ENCODE data around the gene MRGPRE. TPM values are rescaled to one million over a fixed set of nuclear protein-coding genes. Genes with fewer than 3 reads are reported as not detected.

Gene MRGPRE
- total RNA-seq, 3 donors from 2014 or later, result 1.2 TPM; not detected in 2

DNA sequence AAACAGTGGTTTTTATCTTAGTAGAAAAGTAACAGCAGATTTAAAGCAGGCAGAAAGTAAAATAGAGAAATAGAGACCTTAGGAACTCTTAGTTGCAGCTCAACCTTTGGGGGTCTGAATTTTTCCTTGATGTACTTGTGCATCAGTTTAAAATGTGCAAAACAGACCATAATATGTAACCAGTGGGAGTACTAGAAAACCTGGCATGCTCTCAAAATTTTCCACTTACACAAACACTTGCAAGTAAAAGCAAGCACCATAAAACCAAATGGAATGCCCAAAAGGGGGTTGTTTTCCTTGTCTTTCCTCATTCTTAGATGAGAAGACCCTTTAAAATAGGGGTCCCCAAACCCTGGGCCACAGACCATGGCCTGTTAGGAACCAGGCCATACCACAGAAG, 12.9 kb upstream of the MRGPRE start:
- no peak for TF ChIP-seq CTCF (IDR thresholded peaks at IDR 0.05)
- Histone ChIP-seq H3K4me3 (no peak overlapping the region), H3K9me3 (no peaks in the 10 kb centered on the region), H3K4me1 (ENCODE audit: low read depth) (no peaks in the 10 kb centered on the region), H3K36me3 (ENCODE audit: low read depth) (no peaks in the 10 kb centered on the region)
- DNase-seq, result no peak
- ATAC-seq, result no peak
- intact Hi-C loops (cut with DNase I, micrococcal nuclease), result no loop called here

DNA sequence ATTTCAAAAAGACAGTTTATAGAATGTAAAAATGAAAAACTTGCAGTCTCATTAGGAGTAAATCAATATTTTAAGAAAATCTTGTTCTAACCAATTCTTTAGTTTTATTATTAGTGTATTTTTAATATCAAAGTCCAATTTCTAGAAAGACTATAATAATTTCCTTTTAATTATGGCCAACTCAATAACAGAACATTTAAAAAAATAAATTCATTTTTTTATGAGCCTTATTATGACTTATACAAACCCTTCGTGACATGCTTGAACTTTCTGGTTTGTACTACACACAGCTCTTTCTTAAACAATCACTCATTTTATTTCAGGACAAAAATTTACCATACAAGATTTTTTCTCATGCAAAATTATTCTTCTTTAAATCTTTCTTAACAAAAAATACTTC, 11.7 kb upstream of the MRGPRE start:
- H3K9me3 ChIP-seq, result no peaks in the 10 kb centered on the region
- no peak for ATAC-seq
- H3K4me3 ChIP-seq, result no peak overlapping the region
- H3K4me1 ChIP-seq (ENCODE audit: low read depth), result no peaks in the 10 kb centered on the region
- no peaks in the 10 kb centered on the region for H3K36me3 ChIP-seq (ENCODE audit: low read depth)
- intact Hi-C loops (cut with DNase I, micrococcal nuclease), result no loop called here
- no peak for DNase-seq
- no peak for TF ChIP-seq CTCF (IDR thresholded peaks at IDR 0.05)

DNA sequence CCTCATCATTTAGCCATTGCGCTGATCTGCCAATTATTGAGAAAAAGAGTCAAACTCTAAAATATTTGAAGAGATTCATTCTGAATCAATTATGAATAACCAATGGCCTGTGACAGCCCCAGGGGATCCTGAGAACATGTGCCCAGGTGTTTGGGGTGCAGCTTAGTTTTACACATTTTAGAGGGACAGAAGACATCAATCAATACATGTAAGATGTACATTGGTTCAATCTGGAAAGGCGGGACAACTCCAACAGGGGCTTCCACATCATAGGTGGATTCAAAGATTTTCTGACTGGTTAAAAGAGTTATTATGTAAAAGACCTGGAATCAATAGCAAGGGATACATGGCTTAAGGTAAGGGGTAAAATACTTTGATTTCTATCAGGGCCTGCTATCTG, 4.9 kb upstream of the MRGPRE start:
- intact Hi-C loops (cut with DNase I, micrococcal nuclease), result no loop called here
- no peaks in the 10 kb centered on the region for H3K36me3 ChIP-seq (ENCODE audit: low read depth)
- no peak for ATAC-seq

DNA sequence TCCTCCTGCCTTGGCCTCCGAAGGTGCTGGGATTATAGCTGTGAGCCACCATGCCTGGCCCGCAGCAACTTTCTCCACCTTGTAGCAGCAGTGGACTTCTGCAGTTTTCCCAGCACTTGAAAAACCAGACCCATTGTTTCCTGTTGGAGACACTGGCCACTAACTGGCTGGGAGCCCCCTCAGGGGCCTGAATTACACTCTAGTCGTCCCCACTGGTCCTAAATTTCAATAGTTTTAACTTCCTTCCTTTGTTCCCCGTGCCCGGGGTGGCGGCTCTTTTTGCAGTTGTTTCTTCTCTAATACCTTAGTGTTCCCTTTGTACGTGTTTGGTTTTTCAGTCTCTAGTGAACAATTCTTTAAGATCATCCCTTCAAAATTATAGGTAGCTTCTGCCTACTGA, 2.6 kb upstream of the MRGPRE start:
- ATAC-seq, result no peak
- TF ChIP-seq CTCF (IDR thresholded peaks at IDR 0.05), result no peak
- no peaks in the 10 kb centered on the region for H3K4me1 ChIP-seq (ENCODE audit: low read depth)
- DNase-seq, result no peak
- H3K4me3 ChIP-seq, result no peak overlapping the region
- intact Hi-C loops (cut with DNase I, micrococcal nuclease), result no loop called here
- H3K36me3 ChIP-seq (ENCODE audit: low read depth), result no peaks in the 10 kb centered on the region
- no peaks in the 10 kb centered on the region for H3K9me3 ChIP-seq

More for the DNA sequence above, 4.9 kb upstream of the MRGPRE start:
- no peak for TF ChIP-seq CTCF (IDR thresholded peaks at IDR 0.05)
- no peak overlapping the region for H3K4me3 ChIP-seq
- H3K9me3 ChIP-seq, result no peaks in the 10 kb centered on the region
- H3K4me1 ChIP-seq (ENCODE audit: low read depth), result no peaks in the 10 kb centered on the region
- no peak for DNase-seq

DNA sequence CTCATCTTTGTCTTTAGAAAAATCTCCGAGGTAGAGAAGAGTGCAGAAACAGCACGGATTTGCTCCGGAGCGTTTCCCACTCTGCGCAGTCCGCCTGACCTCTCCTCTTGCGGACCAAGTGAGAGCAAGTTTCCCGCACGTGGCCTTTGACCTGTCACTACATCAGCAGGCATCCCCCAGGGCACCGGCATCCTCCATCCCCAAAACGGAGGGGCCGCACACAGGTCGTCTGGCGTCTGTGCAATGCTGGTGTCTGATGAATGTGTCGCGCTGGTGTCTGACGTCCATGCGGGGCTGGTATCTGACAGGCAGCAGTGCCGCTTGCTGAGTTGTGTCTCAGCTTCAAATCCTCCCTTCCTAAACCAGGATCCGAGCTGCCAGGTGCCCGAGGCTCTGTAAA, 739 bp upstream of the MRGPRE start:
- no peaks in the 10 kb centered on the region for H3K9me3 ChIP-seq
- no peak for DNase-seq
- no peaks in the 10 kb centered on the region for H3K4me1 ChIP-seq (ENCODE audit: low read depth)
- TF ChIP-seq CTCF (IDR thresholded peaks at IDR 0.05), result no peak
- H3K36me3 ChIP-seq (ENCODE audit: low read depth), result no peaks in the 10 kb centered on the region
- ATAC-seq, result no peak
- H3K4me3 ChIP-seq, result no peak overlapping the region
- intact Hi-C loops (cut with DNase I, micrococcal nuclease), result no loop called here

DNA sequence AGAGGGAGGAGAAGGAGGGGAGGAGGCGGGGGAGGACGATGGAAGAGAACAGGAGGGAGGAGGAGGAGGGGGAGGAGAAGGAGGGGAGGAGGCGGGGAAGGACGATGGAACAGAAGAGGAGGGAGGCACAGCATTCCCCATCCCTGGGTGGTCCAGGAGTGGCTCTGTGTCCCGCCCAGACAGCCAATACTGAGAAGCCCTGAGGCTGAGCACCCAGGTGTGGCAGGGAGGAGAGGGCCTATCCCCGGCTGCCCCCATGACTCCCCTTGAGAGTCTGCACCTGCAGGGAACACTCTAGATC, 717 bp downstream of the MRGPRE start:
- no peaks in the 10 kb centered on the region for H3K4me1 ChIP-seq (ENCODE audit: low read depth)
- no peaks in the 10 kb centered on the region for H3K36me3 ChIP-seq (ENCODE audit: low read depth)
- ATAC-seq (peak; percentile 19), DNase-seq (no peak)
- no peak overlapping the region for H3K4me3 ChIP-seq
- no peaks in the 10 kb centered on the region for H3K9me3 ChIP-seq
- no peak for TF ChIP-seq CTCF (IDR thresholded peaks at IDR 0.05)
- intact Hi-C loops (cut with DNase I, micrococcal nuclease), result no loop called here
